Breast epithelium (tissue), 4 donors: ENCODE measurements around the gene ATP8B4. TPM values are rescaled to one million over a fixed set of nuclear protein-coding genes. Genes with fewer than 3 reads are reported as not detected.
"Not testable (repeated sequence)": the region's sequence is repeated elsewhere in the genome, so short reads cannot be mapped to it uniquely, and the experiment has no call there.

Experiments
- DNase-seq, 2 donors: peaks; one replicate each; pipeline ENCODE4 v3.0.0-alpha.2; 2019; ENCODE audit warnings: low spot score in 2 of 2
- H3K27ac ChIP-seq, 2 donors: fragments of 200-600 bp; sonication (generic) in 1 of 2; one replicate each; pipeline ENCODE4 v1.5.1; 2016 to 2019; ENCODE audit warnings: mild to moderate bottlenecking in 1 of 2
- H3K27me3 ChIP-seq, 2 donors: fragments of 200-600 bp; sonication (generic) in 1 of 2; one replicate each; pipeline versions ENCODE4 v1.5.1 to v1.6.0; 2017 to 2019; ENCODE audit warnings: control low read depth in 1 of 2, mild to moderate bottlenecking in 1 of 2
- H3K36me3 ChIP-seq: fragments of 200-600 bp; one replicate; pipeline ENCODE4 v1.5.1; 2019
- H3K4me1 ChIP-seq, 2 donors: fragments of 200-600 bp; sonication (generic); one replicate each; pipeline ENCODE4 v1.5.1; 2016 to 2019; ENCODE audit warnings: control low read depth in 1 of 2
- H3K4me3 ChIP-seq, 3 donors: fragments of 200-600 bp; sonication (generic); 1 replicate in 2 of 3; 2 replicates in 1 of 3; pipeline ENCODE4 v1.5.1; 2016 to 2019; ENCODE audit warnings: mild to moderate bottlenecking in 3 of 3, moderate library complexity in 2 of 3
- H3K9me3 ChIP-seq, 2 donors: fragments of 200-600 bp; sonication (generic) in 1 of 2; one replicate each; pipeline ENCODE4 v1.5.1; 2016 to 2019; ENCODE audit warnings: control low read depth in 1 of 2
- POLR2A ChIP-seq: fragments of 450-650 bp; IDR thresholded peaks from one replicate; pipeline ENCODE4 v1.6.1; 2016; ENCODE audit warnings: antibody characterized with exemption, mild to moderate bottlenecking, moderate library complexity
- POLR2AphosphoS5 ChIP-seq, 3 donors: sonication (generic); formaldehyde crosslinking; IDR thresholded peaks; one replicate each; pipeline ENCODE4 v1.6.1; 2017; ENCODE audit warnings: antibody characterized with exemption in 3 of 3
- intact Hi-C: fragments of 100-400 bp; cut with DNase I; formaldehyde crosslinking; loops from one replicate; pipeline ENCODE4 v1.15.1; 2023; ENCODE audit warnings: low total_unique reads
- total RNA-seq, 3 donors: library from RNA; depleted of rRNA; stranded (reverse); fragments of >200 nt; gene quantifications; one replicate each; pipeline ENCODE4 v1.1.0, GENCODE V29; 2016
- TF ChIP-seq, protein P1 (sequence below), 3 donors: fragments of 450-650 bp; IDR thresholded peaks; one replicate each; pipeline ENCODE4 v1.5.1; 2016 to 2017; ENCODE audit warnings: antibody characterized with exemption in 3 of 3, mild to moderate bottlenecking in 3 of 3, moderate library complexity in 3 of 3

Gene ATP8B4
- total RNA-seq, 3 donors from 2014 or later: 7.9 to 28.3 (median 9.5) TPM

GRCh38 chr15:50138391-50138790 is 19.4 kb upstream of the ATP8B4 start:
- no peak for DNase-seq
- H3K27me3 ChIP-seq: no peaks in the 10 kb centered on the region
- intact Hi-C loops: no loop called here
- no peaks in the 10 kb centered on the region for H3K9me3 ChIP-seq
- TF ChIP-seq POLR2A: no peak
- TF ChIP-seq, protein P1, sequence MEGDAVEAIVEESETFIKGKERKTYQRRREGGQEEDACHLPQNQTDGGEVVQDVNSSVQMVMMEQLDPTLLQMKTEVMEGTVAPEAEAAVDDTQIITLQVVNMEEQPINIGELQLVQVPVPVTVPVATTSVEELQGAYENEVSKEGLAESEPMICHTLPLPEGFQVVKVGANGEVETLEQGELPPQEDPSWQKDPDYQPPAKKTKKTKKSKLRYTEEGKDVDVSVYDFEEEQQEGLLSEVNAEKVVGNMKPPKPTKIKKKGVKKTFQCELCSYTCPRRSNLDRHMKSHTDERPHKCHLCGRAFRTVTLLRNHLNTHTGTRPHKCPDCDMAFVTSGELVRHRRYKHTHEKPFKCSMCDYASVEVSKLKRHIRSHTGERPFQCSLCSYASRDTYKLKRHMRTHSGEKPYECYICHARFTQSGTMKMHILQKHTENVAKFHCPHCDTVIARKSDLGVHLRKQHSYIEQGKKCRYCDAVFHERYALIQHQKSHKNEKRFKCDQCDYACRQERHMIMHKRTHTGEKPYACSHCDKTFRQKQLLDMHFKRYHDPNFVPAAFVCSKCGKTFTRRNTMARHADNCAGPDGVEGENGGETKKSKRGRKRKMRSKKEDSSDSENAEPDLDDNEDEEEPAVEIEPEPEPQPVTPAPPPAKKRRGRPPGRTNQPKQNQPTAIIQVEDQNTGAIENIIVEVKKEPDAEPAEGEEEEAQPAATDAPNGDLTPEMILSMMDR (IDR thresholded peaks at IDR 0.05): peak in 1 of 3 donors; percentile 7
- no peaks in the 10 kb centered on the region for H3K4me1 ChIP-seq
- no peak overlapping the region for H3K4me3 ChIP-seq
- no peaks in the 10 kb centered on the region for H3K36me3 ChIP-seq
- H3K27ac ChIP-seq: no peak overlapping the region

- intact Hi-C loops: loop anchor here (2.0 kb wide), 1 partner anchor 29 kb away; no protein-coding TSS in a partner anchor
- Histone ChIP-seq H3K27ac (no peak overlapping the region), H3K4me1 (no peaks in the 10 kb centered on the region), H3K4me3 (no peak overlapping the region), H3K27me3 (no peaks in the 10 kb centered on the region), H3K36me3 (no peaks in the 10 kb centered on the region), H3K9me3 (no peaks in the 10 kb centered on the region)
- TF ChIP-seq, protein P1 (IDR thresholded peaks at IDR 0.05): no peak
- TF ChIP-seq POLR2A: no peak
- TF ChIP-seq POLR2AphosphoS5 (IDR thresholded peaks at IDR 0.05): no peak
- DNase-seq: no peak
These were observed 18.9 kb upstream of the ATP8B4 start for GRCh38 chr15:50137893-50138292.

DNA sequence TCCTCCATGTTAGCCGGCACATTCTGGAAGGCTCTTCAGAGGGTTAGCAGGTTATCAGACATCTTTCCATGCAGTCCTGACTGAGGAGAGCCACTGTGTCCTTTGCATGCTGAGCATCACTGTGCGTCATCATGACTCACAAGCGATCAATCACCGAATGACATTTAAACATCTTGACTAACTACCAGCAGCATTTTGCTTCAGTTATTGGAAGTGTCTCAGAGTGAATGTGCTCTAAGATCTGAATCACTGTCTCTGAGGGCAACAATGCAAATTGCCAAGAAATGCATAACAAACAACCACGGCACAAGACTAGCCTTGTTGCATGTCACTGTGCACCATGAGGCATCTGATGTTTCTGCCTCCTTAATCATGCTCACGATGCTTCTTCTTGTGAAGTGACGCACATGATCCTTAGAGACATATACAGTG is 18.3 kb upstream of the ATP8B4 start:
- Histone ChIP-seq H3K27ac (no peak overlapping the region), H3K27me3 (no peaks in the 10 kb centered on the region), H3K9me3 (no peaks in the 10 kb centered on the region), H3K4me1 (no peaks in the 10 kb centered on the region), H3K4me3 (no peak overlapping the region), H3K36me3 (no peaks in the 10 kb centered on the region)
- DNase-seq: no peak
- TF ChIP-seq POLR2AphosphoS5 (IDR thresholded peaks at IDR 0.05): no peak
- TF ChIP-seq, protein P1 (IDR thresholded peaks at IDR 0.05): no peak
- no peak for TF ChIP-seq POLR2A
- intact Hi-C loops: loop anchor here (2.0 kb wide), 1 partner anchor 29 kb away; no protein-coding TSS in a partner anchor

DNA sequence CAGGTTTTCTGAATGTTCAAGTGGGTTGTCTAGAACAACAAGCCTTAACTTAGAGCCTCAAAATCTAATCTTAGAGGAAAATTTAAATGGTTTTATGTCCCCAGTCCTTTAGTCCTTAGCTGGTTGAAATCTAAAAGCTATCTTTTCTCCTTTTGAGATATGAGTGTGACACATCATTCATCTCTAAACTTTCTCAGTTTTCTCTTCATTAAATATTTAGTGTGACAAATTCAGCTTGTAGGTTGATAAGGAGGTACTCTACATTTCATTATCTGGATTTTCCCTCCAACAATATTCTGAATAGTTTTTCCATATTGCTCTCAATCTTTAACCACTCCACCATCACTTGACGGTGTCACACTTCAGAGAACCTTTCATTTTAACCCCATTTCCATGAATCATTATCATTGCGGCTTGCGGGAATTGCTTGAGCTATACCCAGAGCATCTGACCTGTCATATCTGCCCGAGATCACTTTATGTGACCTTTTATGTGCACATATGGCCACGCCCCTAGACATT is 16.1 kb upstream of the ATP8B4 start:
- TF ChIP-seq POLR2A (no peak), POLR2AphosphoS5 (IDR thresholded peaks at IDR 0.05) (no peak)
- TF ChIP-seq, protein P1 (IDR thresholded peaks at IDR 0.05): no peak
- H3K9me3 ChIP-seq: no peaks in the 10 kb centered on the region
- no peak for DNase-seq
- peak overlapping the region in 1 of 2 donors; percentile 66 for H3K27ac ChIP-seq
- no peak overlapping the region for H3K4me3 ChIP-seq
- H3K4me1 ChIP-seq: no peaks in the 10 kb centered on the region
- H3K27me3 ChIP-seq: no peaks in the 10 kb centered on the region
- intact Hi-C loops: no loop called here
- no peaks in the 10 kb centered on the region for H3K36me3 ChIP-seq

DNA sequence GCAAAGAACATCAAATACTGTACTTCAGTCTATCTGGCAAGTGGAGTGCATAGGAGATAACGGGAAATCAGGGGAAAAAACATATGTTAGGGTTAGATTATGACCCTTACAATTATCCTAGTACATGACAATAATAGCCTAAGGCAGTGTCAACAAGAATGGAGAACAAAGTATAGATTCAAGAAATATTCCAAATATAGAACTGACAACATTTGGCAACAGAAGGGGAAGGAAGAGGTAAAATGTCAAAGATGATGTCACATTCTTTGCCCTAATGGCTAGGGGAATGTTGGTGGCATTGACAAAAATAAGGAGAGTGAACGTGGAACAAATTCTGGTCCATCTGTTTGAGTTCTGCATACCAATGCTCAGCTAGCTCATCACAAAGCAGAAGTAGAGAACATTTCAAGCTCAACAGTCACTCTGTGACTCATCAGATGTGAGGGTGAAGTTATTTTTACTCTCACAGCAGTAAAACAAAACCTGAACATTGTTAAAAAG is 15.5 kb upstream of the ATP8B4 start:
- Histone ChIP-seq H3K4me3 (no peak overlapping the region), H3K27ac (peak overlapping the region in 1 of 2 donors; percentile 66), H3K4me1 (no peaks in the 10 kb centered on the region), H3K27me3 (no peaks in the 10 kb centered on the region), H3K9me3 (no peaks in the 10 kb centered on the region), H3K36me3 (no peaks in the 10 kb centered on the region)
- TF ChIP-seq POLR2AphosphoS5 (IDR thresholded peaks at IDR 0.05) (no peak), POLR2A (no peak)
- TF ChIP-seq, protein P1 (IDR thresholded peaks at IDR 0.05): no peak
- DNase-seq: no peak
- intact Hi-C loops: no loop called here

GRCh38 chr15:50132251-50132984 is 13.4 kb upstream of the ATP8B4 start:
- DNase-seq, H3K27ac ChIP-seq, intact Hi-C loops, H3K4me3 ChIP-seq, H3K36me3 ChIP-seq, H3K9me3 ChIP-seq, H3K4me1 ChIP-seq, H3K27me3 ChIP-seq: not testable (repeated sequence)
